Neural cell (in vitro differentiated cells): ENCODE results near the gene UBE4A. TPM values are rescaled to one million over a fixed set of nuclear protein-coding genes. Genes with fewer than 3 reads are reported as not detected.

Experiments used
- H2AFZ ChIP-seq: fragments of 200-600, 300-800 bp; sonication (generic), shearing (Covaris generic); 2 replicates; pipeline ENCODE4 v1.6.0; 2014; ENCODE audit warnings: low read depth, mild to moderate bottlenecking, antibody characterized with exemption, low read length, moderate library complexity
- H3F3A ChIP-seq: fragments of 200-600 bp; shearing (Covaris generic); 2 replicates; pipeline ENCODE4 v1.6.1; 2016; ENCODE audit warnings: mild to moderate bottlenecking, moderate library complexity, mixed read lengths, antibody characterized with exemption, low read length; ENCODE audit not compliant: insufficient read depth, poor library complexity, severe bottlenecking
- H3K27ac ChIP-seq: fragments of 200-600, 300-800 bp; sonication (generic), shearing (Covaris generic); 2 replicates; pipeline ENCODE4 v1.5.1; 2014; ENCODE audit warnings: mild to moderate bottlenecking, low read length, moderate library complexity
- H3K27me3 ChIP-seq: fragments of 300-800, 200-600 bp; sonication (generic), shearing (Covaris generic); 2 replicates; pipeline ENCODE4 v1.6.0; 2014; ENCODE audit warnings: mild to moderate bottlenecking, low read depth, low read length, moderate library complexity; ENCODE audit not compliant: insufficient read depth
- H3K36me3 ChIP-seq: fragments of 300-800, 200-600 bp; sonication (generic), shearing (Covaris generic); 2 replicates; pipeline ENCODE4 v1.5.1; 2014; ENCODE audit warnings: mild to moderate bottlenecking, antibody characterized with exemption, low read length, moderate library complexity; ENCODE audit not compliant: insufficient read depth
- H3K4me2 ChIP-seq: fragments of 300-800, 200-600 bp; sonication (generic), shearing (Covaris generic); 2 replicates; pipeline ENCODE4 v1.6.0; 2014; ENCODE audit warnings: mild to moderate bottlenecking, low read length
- H3K4me3 ChIP-seq: fragments of 300-800, 200-600 bp; sonication (generic), shearing (Covaris generic); 2 replicates; pipeline ENCODE4 v1.5.1; 2014; ENCODE audit warnings: mild to moderate bottlenecking, low read length, moderate library complexity
- H3K79me2 ChIP-seq: fragments of 200-600 bp; shearing (Covaris generic); replicated peaks from 2 replicates; pipeline ENCODE4 v1.6.0; 2014; ENCODE audit warnings: mild to moderate bottlenecking, low read length, moderate library complexity; ENCODE audit not compliant: insufficient read depth
- H3K9ac ChIP-seq: fragments of 300-800, 200-600 bp; sonication (generic), shearing (Covaris generic); 2 replicates; pipeline ENCODE4 v1.6.1; 2016; ENCODE audit warnings: mild to moderate bottlenecking, low read length, mixed read lengths
- H3K9me2 ChIP-seq: fragments of 200-600 bp; shearing (Covaris generic); 2 replicates; pipeline ENCODE4 v1.6.1; 2016; ENCODE audit warnings: mild to moderate bottlenecking, low read length, mixed read lengths; ENCODE audit not compliant: insufficient read depth
- H3K9me3 ChIP-seq: fragments of 200-600, 300-800 bp; sonication (generic), shearing (Covaris generic); 2 replicates; pipeline ENCODE4 v1.6.1; 2016; ENCODE audit warnings: mild to moderate bottlenecking, mixed run types, low read length, moderate library complexity, mixed read lengths
- H4K20me1 ChIP-seq: fragments of 200-600 bp; shearing (Covaris generic); 2 replicates; pipeline ENCODE4 v1.6.1; 2016; ENCODE audit warnings: mild to moderate bottlenecking, mixed run types; ENCODE audit not compliant: insufficient read depth
- CTCF ChIP-seq: fragments of 450-650 bp; IDR thresholded peaks from 2 replicates; pipeline ENCODE4 v1.5.1; 2014; ENCODE audit warnings: antibody characterized with exemption, mild to moderate bottlenecking, moderate library complexity; ENCODE audit not compliant: poor library complexity, severe bottlenecking
- EP300 ChIP-seq: fragments of 450-650 bp; conservative IDR thresholded peaks from 2 replicates; pipeline ENCODE4 v1.6.1; 2014; ENCODE audit warnings: antibody characterized with exemption, mild to moderate bottlenecking, moderate library complexity; ENCODE audit not compliant: poor library complexity, severe bottlenecking
- EZH2 ChIP-seq: fragments of 200-600, 300-800 bp; shearing (Covaris generic), sonication (generic); IDR thresholded peaks from 2 replicates; pipeline ENCODE4 v1.6.1; 2014; ENCODE audit warnings: antibody characterized with exemption, low read length, borderline replicate concordance, mild to moderate bottlenecking; ENCODE audit not compliant: insufficient read depth, poor library complexity, severe bottlenecking
- MXI1 ChIP-seq: fragments of 450-650 bp; conservative IDR thresholded peaks from 2 replicates; pipeline ENCODE4 v1.6.1; 2014; ENCODE audit warnings: antibody characterized with exemption, mild to moderate bottlenecking; ENCODE audit not compliant: poor library complexity, severe bottlenecking
- POLR2AphosphoS5 ChIP-seq: IDR thresholded peaks from 2 replicates; pipeline ENCODE4 v1.6.1; 2012
- RAD21 ChIP-seq: fragments of 450-650 bp; conservative IDR thresholded peaks from 2 replicates; pipeline ENCODE4 v1.6.1; 2014; ENCODE audit warnings: antibody characterized with exemption, mild to moderate bottlenecking, moderate library complexity
- REST ChIP-seq: IDR thresholded peaks from 2 replicates; pipeline ENCODE4 v1.6.1; 2012; ENCODE audit warnings: borderline replicate concordance
- SMC3 ChIP-seq: fragments of 450-650 bp; conservative IDR thresholded peaks from 2 replicates; pipeline ENCODE4 v1.6.1; 2014; ENCODE audit warnings: antibody characterized with exemption, mild to moderate bottlenecking, moderate library complexity; ENCODE audit not compliant: poor library complexity
- TAF1 ChIP-seq: IDR thresholded peaks from 2 replicates; pipeline ENCODE4 v1.6.1; 2012; ENCODE audit warnings: low read depth
- polyA plus RNA-seq: library from polyadenylated mRNA; depleted of rRNA; stranded (reverse); fragments of >200 nt; gene quantifications from 2 replicates; pipeline ENCODE4 v1.2.3, GENCODE V29; 2014

The UBE4A gene
- polyA plus RNA-seq, 1 donor from 2014 or later = 36.9 TPM

GRCh38 chr11:118320515-118320914 is 38.9 kb upstream of the UBE4A start:
- Histone ChIP-seq H3K27me3 (no peaks in the 10 kb centered on the region), H4K20me1 (no peaks in the 10 kb centered on the region), H3K9me2 (no peaks in the 10 kb centered on the region), H3K4me3 (no peak overlapping the region), H3K79me2 (no peaks in the 10 kb centered on the region), H2AFZ (no peak overlapping the region), H3K4me2 (no peak overlapping the region), H3F3A (no peaks in the 10 kb centered on the region), H3K9me3 (no peaks in the 10 kb centered on the region), H3K27ac (no peak overlapping the region), H3K36me3 (no peaks in the 10 kb centered on the region), H3K9ac (no peak overlapping the region)
- TF ChIP-seq SMC3 = no peak
- no peak for TF ChIP-seq REST
- TF ChIP-seq RAD21 = no peak
- no peak for TF ChIP-seq POLR2AphosphoS5
- TF ChIP-seq TAF1 = no peak
- no peak for TF ChIP-seq EZH2
- TF ChIP-seq CTCF = no peak

- no peaks in the 10 kb centered on the region for H3F3A ChIP-seq
- H3K27me3 ChIP-seq = no peaks in the 10 kb centered on the region
- no peak overlapping the region for H2AFZ ChIP-seq
- no peaks in the 10 kb centered on the region for H3K9me3 ChIP-seq
- no peak overlapping the region for H3K4me2 ChIP-seq
- H3K9ac ChIP-seq = no peak overlapping the region
- TF ChIP-seq RAD21 (no peak), EZH2 (no peak), EP300 (no peak), TAF1 (no peak), POLR2AphosphoS5 (no peak), REST (no peak), CTCF (no peak), MXI1 (no peak), SMC3 (no peak)
- H3K27ac ChIP-seq = no peak overlapping the region
- H3K36me3 ChIP-seq = no peaks in the 10 kb centered on the region
- no peaks in the 10 kb centered on the region for H4K20me1 ChIP-seq
- no peaks in the 10 kb centered on the region for H3K79me2 ChIP-seq
- H3K9me2 ChIP-seq = no peaks in the 10 kb centered on the region
- H3K4me3 ChIP-seq = no peak overlapping the region
Measured at GRCh38 chr11:118321386-118322082, 37.9 kb upstream of the UBE4A start.
